ENCODE measurements around the gene LIMS1. TPM values are rescaled to one million over a fixed set of nuclear protein-coding genes. Genes with fewer than 3 reads are reported as not detected.

LIMS1 gene
- total and polyA plus RNA-seq, 2 donors (not counting 3 experiments of a cell fraction or from before 2014, with no cell fraction given), result 153 to 229 TPM

- BruUV-seq (replicated peaks), result no TSS peak
- TF ChIP-seq FOS (IDR thresholded peaks at IDR 0.05; ENCODE audit: borderline replicate concordance, insufficient read depth, low read length), result peak; percentile 24
- TF ChIP-seq EZH2 (IDR thresholded peaks at IDR 0.05; ENCODE audit: borderline replicate concordance, low read depth, low read length, severe bottlenecking), result no peak
- H3K4me2 ChIP-seq (ENCODE audit: insufficient read depth, low read length), result no peak overlapping the region
- H3K9ac ChIP-seq (replicated peaks; ENCODE audit: extremely low read depth, insufficient read depth, low read length), result no peak overlapping the region
- intact Hi-C loops (cut with micrococcal nuclease), result no loop called here
- no peaks in the 10 kb centered on the region for H4K20me1 ChIP-seq (replicated peaks; ENCODE audit: control insufficient read depth, extremely low read depth, insufficient read depth, low read length)
- no peaks in the 10 kb centered on the region for H3K9me3 ChIP-seq (replicated peaks; ENCODE audit: control insufficient read depth, insufficient read depth, low read length)
- H3K4me3 ChIP-seq (replicated peaks in 1 of 3; ENCODE audit: insufficient read depth in 1 of 3, low read depth in 1 of 3, low read length in 3 of 3), result no peak overlapping the region
- H3K27ac ChIP-seq (ENCODE audit: insufficient read depth, low read depth, low read length), result no peak overlapping the region
- dilution Hi-C loops (cut with MboI; ENCODE audit: extremely low pct_ligation_motif_present, low sequenced_read_pairs), result no loop called here
- no peaks in the 10 kb centered on the region for H3K27me3 ChIP-seq (ENCODE audit: control insufficient read depth in 2 of 2, insufficient read depth in 2 of 2, low read length in 2 of 2)
- CTCF ChIA-PET, result interaction anchor here (0.7 to 3.3 kb wide), 4 partner anchors 8 to 14 kb away, joined by 3 to 14 read pairs (median 7); no protein-coding TSS in a partner anchor
- no peaks in the 10 kb centered on the region for H3K36me3 ChIP-seq (ENCODE audit: control insufficient read depth in 2 of 2, extremely low read depth in 1 of 2, insufficient read depth in 2 of 2, low read length in 2 of 2)
- no peaks in the 10 kb centered on the region for H3K9me1 ChIP-seq (replicated peaks; ENCODE audit: control insufficient read depth, extremely low read depth, insufficient read depth, low read length)
- H2AFZ ChIP-seq (ENCODE audit: low read depth, low read length), result no peak overlapping the region
- DNase-seq (ENCODE audit: low read depth, low spot score), result no peak
- peaks cover 50% of the 10 kb centered on the region for H3K79me2 ChIP-seq (ENCODE audit: control insufficient read depth, insufficient read depth, low read length)
- no peak for FAIRE-seq
- POLR2A ChIA-PET, result no interaction called here
- peaks cover 25% of the 10 kb centered on the region for H3K4me1 ChIP-seq (ENCODE audit: control insufficient read depth, extremely low read depth, insufficient read depth, low read length)
Observed at GRCh38 chr2:108630567-108631405, 96.5 kb downstream of the LIMS1 start.

GRCh38 chr2:108632332-108633160, 98.3 kb downstream of the LIMS1 start:
- Histone ChIP-seq H4K20me1 (replicated peaks; ENCODE audit: control insufficient read depth, extremely low read depth, insufficient read depth, low read length) (no peaks in the 10 kb centered on the region), H3K9me3 (replicated peaks; ENCODE audit: control insufficient read depth, insufficient read depth, low read length) (no peaks in the 10 kb centered on the region), H2AFZ (ENCODE audit: low read depth, low read length) (no peak overlapping the region), H3K79me2 (ENCODE audit: control insufficient read depth, insufficient read depth, low read length) (peaks cover 47% of the 10 kb centered on the region), H3K4me3 (replicated peaks in 1 of 3; ENCODE audit: insufficient read depth in 1 of 3, low read depth in 1 of 3, low read length in 3 of 3) (no peak overlapping the region), H3K27me3 (ENCODE audit: control insufficient read depth in 2 of 2, insufficient read depth in 2 of 2, low read length in 2 of 2) (no peaks in the 10 kb centered on the region), H3K27ac (ENCODE audit: insufficient read depth, low read depth, low read length) (no peak overlapping the region), H3K4me2 (ENCODE audit: insufficient read depth, low read length) (no peak overlapping the region), H3K4me1 (ENCODE audit: control insufficient read depth, extremely low read depth, insufficient read depth, low read length) (peaks cover 42% of the 10 kb centered on the region), H3K36me3 (ENCODE audit: control insufficient read depth in 2 of 2, extremely low read depth in 1 of 2, insufficient read depth in 2 of 2, low read length in 2 of 2) (no peaks in the 10 kb centered on the region), H3K9ac (replicated peaks; ENCODE audit: extremely low read depth, insufficient read depth, low read length) (no peak overlapping the region), H3K9me1 (replicated peaks; ENCODE audit: control insufficient read depth, extremely low read depth, insufficient read depth, low read length) (no peaks in the 10 kb centered on the region)
- FAIRE-seq (no peak), DNase-seq (ENCODE audit: low read depth, low spot score) (no peak)
- ChIA-PET CTCF (interaction anchor here (1.0 to 5.4 kb wide), 8 partner anchors 7 to 45 kb away, joined by 3 to 103 read pairs (median 8); no protein-coding TSS in a partner anchor), POLR2A (interaction anchor here (1.3 kb wide), 1 partner anchor 39 kb away, joined by 6 read pairs; no protein-coding TSS in a partner anchor)
- no TSS peak for BruUV-seq (replicated peaks)
- TF ChIP-seq CTCF (IDR thresholded peaks at IDR 0.05; ENCODE audit: extremely low read depth in 1 of 2, insufficient read depth in 1 of 2, low read depth in 1 of 2, low read length in 2 of 2), result no peak
- TF ChIP-seq EZH2 (IDR thresholded peaks at IDR 0.05; ENCODE audit: borderline replicate concordance, low read depth, low read length, severe bottlenecking), result no peak
- TF ChIP-seq POLR2AphosphoS5 (IDR thresholded peaks at IDR 0.05; ENCODE audit: insufficient read depth, low read depth, low read length), result no peak
- no peak for TF ChIP-seq GATA2 (IDR thresholded peaks at IDR 0.05; ENCODE audit: insufficient read depth, insufficient read length, low read depth, low read length)
- TF ChIP-seq MYC (IDR thresholded peaks at IDR 0.05; ENCODE audit: low read depth, low read length), result no peak
- TF ChIP-seq MAX (IDR thresholded peaks at IDR 0.05; ENCODE audit: insufficient read depth, insufficient read length), result no peak
- intact Hi-C loops (cut with micrococcal nuclease), result no loop called here
- dilution Hi-C loops (cut with MboI; ENCODE audit: extremely low pct_ligation_motif_present, low sequenced_read_pairs), result no loop called here

Data from endothelial cell of umbilical vein (primary cell).